Measurements from ENCODE around the gene PHACTR2. TPM values are rescaled to one million over a fixed set of nuclear protein-coding genes. Genes with fewer than 3 reads are reported as not detected.
"Not testable (repeated sequence)": the region's sequence is repeated elsewhere in the genome, so short reads cannot be mapped to it uniquely, and the experiment has no call there.

The PHACTR2 gene
- total RNA-seq (10 to 100 TPM; 15.0 to 42.2 (median 23.2) TPM), polyA plus RNA-seq (10 to 100 TPM; 10.0 to 18.8 TPM), total RNA-seq (28.9 reads per million, percentile 59 among the genes with 10 or more reads in this experiment)

DNA sequence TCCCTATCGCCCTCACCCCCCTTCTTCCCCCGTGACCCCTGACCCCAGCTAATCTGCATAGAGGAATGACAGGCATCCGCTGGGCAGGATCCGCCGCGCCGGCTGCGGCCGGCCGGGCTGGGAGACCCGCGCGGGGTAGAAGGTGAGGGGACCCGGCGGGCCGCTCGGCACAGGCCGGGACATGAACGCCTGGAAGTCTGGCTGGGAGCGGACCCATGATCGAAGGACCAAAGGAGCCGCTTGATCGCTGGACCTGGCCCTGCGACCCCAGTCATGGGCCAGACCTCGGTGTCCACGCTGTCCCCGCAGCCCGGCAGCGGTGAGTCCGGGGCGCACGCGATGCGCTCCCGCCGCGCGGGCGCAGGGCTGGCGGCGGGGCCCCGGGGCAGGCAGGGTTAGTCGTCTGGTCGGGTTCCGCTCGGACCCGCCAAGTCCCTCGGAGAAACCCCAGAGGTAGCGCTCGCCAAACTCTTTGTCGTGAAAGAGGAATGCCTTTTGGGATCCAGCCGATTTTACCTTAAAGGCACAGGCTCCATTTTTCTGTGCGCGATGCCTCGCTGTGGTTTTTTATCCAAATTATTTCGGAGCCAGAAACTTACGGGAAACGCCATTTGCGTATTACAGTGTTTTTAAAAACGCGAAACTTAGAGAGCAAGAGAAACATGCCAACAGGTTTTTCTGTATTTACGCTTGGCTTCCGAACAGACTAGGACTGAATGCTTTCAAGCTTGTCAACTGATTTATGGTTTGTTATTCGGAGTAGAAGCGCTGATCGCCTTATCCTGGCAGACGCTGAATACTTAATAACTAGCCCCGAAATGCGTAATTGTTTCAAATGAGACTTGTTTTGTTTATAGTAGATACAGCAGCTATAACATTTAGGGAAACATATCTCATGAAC, at the start of gene PHACTR2:
Gene PHACTR2, plus strand, starts transcription at position 75 of the 901 bp plus-strand sequence. Its CDS starts 199 bp downstream, at position 274.
- ATAC-seq: peak; percentile 89
- Mint-ChIP-seq H3K36me3 (peaks cover 3 to 18% (median 11%) of the 10 kb centered on the region in 5 donors), H3K9me3 (peaks cover 0 to 17% (median 4%) of the 10 kb centered on the region in 11 donors), H3K27ac (peak within 1 kb of the TSS; percentile 13 to 78 (median 55)), H3K27me3 (peaks cover 4 to 46% (median 14%) of the 10 kb centered on the region in 5 donors), H3K4me1 (peaks cover 8 to 34% (median 14%) of the 10 kb centered on the region in 7 donors), H3K4me3 (peak within 1 kb of the TSS; percentile 81 to 93 (median 86))
- DNase-seq: peak; percentile 22 to 64 (median 51)
- POLR2A ChIA-PET: interaction anchor here (0.6 kb wide), 1 partner anchor 954 kb away, joined by 3 read pairs; no protein-coding TSS in a partner anchor
- H3K4me1 ChIP-seq (ENCODE audit: control insufficient read depth in 2 of 2, insufficient read depth in 2 of 2, low read length in 2 of 2): peaks cover 0 to 8% of the 10 kb centered on the region in 2 donors
- CTCF ChIA-PET: no interaction called here
- intact Hi-C loops (cut with micrococcal nuclease): loop anchor here (1.0 kb wide), 2 partner anchors 11 to 165 kb away; partner anchors contain the start of gene LTV1 (in 2 of the 2)
- peak within 1 kb of the TSS; percentile 62 for H3K4me3 ChIP-seq (ENCODE audit: low read length)
- no peaks in the 10 kb centered on the region for H3K27me3 ChIP-seq (ENCODE audit: control insufficient read depth in 2 of 2, insufficient read depth in 2 of 2, low read length in 2 of 2)
- no peaks in the 10 kb centered on the region for H3K9me3 ChIP-seq (ENCODE audit: control insufficient read depth in 2 of 3, low read length in 3 of 3)
- H3K36me3 ChIP-seq (ENCODE audit: control insufficient read depth in 2 of 3, insufficient read depth in 3 of 3, low read length in 3 of 3): no peaks in the 10 kb centered on the region
- H3K27ac ChIP-seq (ENCODE audit: low read depth, low read length): peak within 1 kb of the TSS; percentile 58

DNA sequence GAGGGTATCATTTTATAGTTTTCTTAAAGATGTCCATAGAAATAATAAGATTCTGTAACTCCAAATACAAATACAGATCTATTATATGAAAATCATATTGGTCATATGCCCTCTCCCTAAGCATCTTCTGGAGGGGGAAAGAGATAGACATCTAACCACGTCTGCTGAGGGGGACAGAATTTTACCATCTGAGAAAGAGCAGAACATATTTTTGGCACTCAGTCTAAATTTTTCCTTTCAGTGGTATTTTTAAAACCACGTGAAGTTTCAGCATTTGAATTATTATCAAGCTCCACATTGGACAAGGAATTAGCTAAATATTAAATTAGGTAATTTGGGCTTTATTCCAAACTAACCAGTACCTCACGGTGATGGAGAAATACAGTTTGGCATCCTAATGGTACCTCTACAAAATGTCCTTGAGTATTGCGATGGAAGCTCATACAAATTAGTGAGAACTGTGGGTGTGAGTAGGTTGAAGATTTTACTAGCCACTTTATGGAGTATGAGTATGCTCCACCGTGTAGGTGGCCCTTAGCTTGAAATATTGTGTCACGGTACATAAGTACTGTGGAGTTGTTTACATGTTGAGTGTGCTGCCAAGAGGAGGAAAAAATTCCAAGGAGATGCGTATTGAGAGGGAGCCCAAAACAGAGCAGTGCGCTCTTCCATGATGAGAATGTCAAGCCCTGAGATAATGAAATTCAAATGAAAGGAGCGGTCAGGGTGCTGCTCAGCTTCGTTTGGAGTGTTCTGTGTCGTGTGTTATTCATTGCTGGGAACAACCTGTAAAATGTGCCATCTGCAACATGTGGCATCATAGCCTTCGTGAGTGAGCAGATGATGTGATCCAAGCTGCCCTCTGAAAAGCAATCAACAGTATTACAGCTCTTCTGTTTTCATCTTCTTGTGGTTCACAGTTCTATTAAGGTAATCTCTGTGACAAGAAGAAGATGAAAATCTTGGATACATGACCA, 48.4 kb upstream of the PHACTR2 start:
- Mint-ChIP-seq H3K27ac (no peak overlapping the region), H3K4me3 (no peak overlapping the region), H3K4me1 (peaks cover 8 to 27% (median 18%) of the 10 kb centered on the region in 7 donors), H3K9me3 (peaks cover 0 to 4% (median 0%) of the 10 kb centered on the region in 11 donors), H3K27me3 (no peaks in the 10 kb centered on the region), H3K36me3 (peaks cover 0 to 3% (median 0%) of the 10 kb centered on the region in 5 donors)
- intact Hi-C loops (cut with micrococcal nuclease): no loop called here
- H3K4me3 ChIP-seq (ENCODE audit: low read length): no peak overlapping the region
- ChIA-PET POLR2A (no interaction called here), CTCF (no interaction called here)
- no peaks in the 10 kb centered on the region for H3K36me3 ChIP-seq (ENCODE audit: control insufficient read depth in 2 of 3, insufficient read depth in 3 of 3, low read length in 3 of 3)
- H3K27me3 ChIP-seq (ENCODE audit: control insufficient read depth in 2 of 2, insufficient read depth in 2 of 2, low read length in 2 of 2): no peaks in the 10 kb centered on the region
- DNase-seq (no peak), ATAC-seq (no peak)
- peaks cover 0 to 5% of the 10 kb centered on the region in 2 donors for H3K4me1 ChIP-seq (ENCODE audit: control insufficient read depth in 2 of 2, insufficient read depth in 2 of 2, low read length in 2 of 2)
- H3K27ac ChIP-seq (ENCODE audit: low read depth, low read length): no peak overlapping the region
- H3K9me3 ChIP-seq (ENCODE audit: control insufficient read depth in 2 of 3, low read length in 3 of 3): no peaks in the 10 kb centered on the region

DNA sequence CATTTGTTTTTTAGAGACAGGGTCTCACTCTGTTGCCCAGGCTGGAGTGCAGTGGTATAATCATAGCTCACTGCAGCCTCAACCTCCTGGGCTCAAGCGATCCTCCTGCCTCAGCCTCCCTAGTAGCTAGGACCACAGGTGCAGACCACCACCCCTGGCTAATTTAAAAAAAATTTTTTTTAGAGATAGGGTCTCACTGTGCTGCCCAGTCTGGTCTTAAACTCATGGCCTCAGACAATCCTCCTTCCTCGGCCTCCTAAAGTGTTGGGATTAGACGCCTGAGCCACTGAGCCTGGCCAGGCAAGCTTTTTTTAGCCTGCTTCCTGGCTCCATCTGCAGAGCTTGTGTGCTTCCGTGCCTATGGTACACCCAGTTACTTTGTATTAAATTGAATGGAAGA, 46.6 kb upstream of the PHACTR2 start:
- H3K4me3 ChIP-seq (ENCODE audit: low read length); DNase-seq; POLR2A ChIA-PET; H3K9me3 ChIP-seq (ENCODE audit: control insufficient read depth in 2 of 3, low read length in 3 of 3); H3K36me3 Mint-ChIP-seq; H3K27me3 ChIP-seq (ENCODE audit: control insufficient read depth in 2 of 2, insufficient read depth in 2 of 2, low read length in 2 of 2); H3K27ac ChIP-seq (ENCODE audit: low read depth, low read length); H3K9me3 Mint-ChIP-seq; H3K4me3 Mint-ChIP-seq; intact Hi-C loops (cut with micrococcal nuclease); ATAC-seq; H3K27me3 Mint-ChIP-seq; H3K4me1 ChIP-seq (ENCODE audit: control insufficient read depth in 2 of 2, insufficient read depth in 2 of 2, low read length in 2 of 2); H3K36me3 ChIP-seq (ENCODE audit: control insufficient read depth in 2 of 3, insufficient read depth in 3 of 3, low read length in 3 of 3); H3K27ac Mint-ChIP-seq; CTCF ChIA-PET: not testable (repeated sequence)
- peaks cover 0 to 15% (median 5%) of the 10 kb centered on the region in 7 donors for H3K4me1 Mint-ChIP-seq

DNA sequence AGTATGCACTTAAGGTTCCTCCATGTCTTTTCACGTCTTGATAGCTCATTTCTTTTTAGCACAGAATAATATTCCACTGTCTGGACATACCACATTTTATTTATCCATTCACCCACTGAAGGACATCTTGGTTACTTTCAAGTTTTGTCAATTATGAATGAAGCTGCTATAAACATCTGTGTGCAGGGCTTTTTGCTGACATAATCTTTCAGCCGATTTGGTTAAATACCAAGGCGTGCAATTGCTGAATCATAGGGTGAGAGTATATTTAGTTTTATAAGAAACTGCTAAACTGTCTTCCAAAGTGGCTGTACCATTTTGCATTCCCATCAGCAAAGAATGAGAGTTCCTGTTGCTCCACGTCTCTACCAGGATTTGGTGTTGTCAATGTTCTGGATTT, 44.9 kb upstream of the PHACTR2 start:
- Mint-ChIP-seq H3K4me1 (peaks cover 0 to 11% (median 8%) of the 10 kb centered on the region in 7 donors), H3K27ac (no peak overlapping the region), H3K4me3 (no peak overlapping the region), H3K36me3 (no peaks in the 10 kb centered on the region), H3K9me3 (peaks cover 0 to 4% (median 0%) of the 10 kb centered on the region in 11 donors), H3K27me3 (no peaks in the 10 kb centered on the region)
- ATAC-seq (no peak), DNase-seq (no peak)
- ChIA-PET POLR2A (no interaction called here), CTCF (no interaction called here)
- Histone ChIP-seq H3K9me3 (ENCODE audit: control insufficient read depth in 2 of 3, low read length in 3 of 3) (no peaks in the 10 kb centered on the region), H3K4me1 (ENCODE audit: control insufficient read depth in 2 of 2, insufficient read depth in 2 of 2, low read length in 2 of 2) (peaks cover 0 to 9% of the 10 kb centered on the region in 2 donors), H3K36me3 (ENCODE audit: control insufficient read depth in 2 of 3, insufficient read depth in 3 of 3, low read length in 3 of 3) (no peaks in the 10 kb centered on the region), H3K27ac (ENCODE audit: low read depth, low read length) (no peak overlapping the region), H3K4me3 (ENCODE audit: low read length) (no peak overlapping the region), H3K27me3 (ENCODE audit: control insufficient read depth in 2 of 2, insufficient read depth in 2 of 2, low read length in 2 of 2) (no peaks in the 10 kb centered on the region)
- intact Hi-C loops (cut with micrococcal nuclease): no loop called here

DNA sequence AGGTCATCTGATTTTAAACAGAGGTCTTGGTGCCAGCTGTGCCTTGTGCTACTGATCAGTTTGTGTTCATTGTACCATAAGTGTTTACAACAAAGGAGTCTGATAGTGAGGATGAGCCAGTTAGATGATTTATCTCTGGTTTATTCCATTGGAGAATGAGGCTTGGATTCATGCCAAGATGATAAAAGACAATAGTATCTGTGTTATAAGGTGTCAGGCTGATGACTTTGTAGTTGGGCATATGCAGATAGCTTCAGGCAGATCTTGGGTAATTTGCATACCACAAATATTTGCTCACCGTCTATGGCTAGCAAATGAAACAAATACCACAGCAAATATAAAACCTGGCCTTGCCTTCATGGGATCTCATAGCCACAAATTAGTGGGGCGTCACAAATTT, 43.3 kb upstream of the PHACTR2 start:
- Histone ChIP-seq H3K9me3 (ENCODE audit: control insufficient read depth in 2 of 3, low read length in 3 of 3) (no peaks in the 10 kb centered on the region), H3K27ac (ENCODE audit: low read depth, low read length) (no peak overlapping the region), H3K4me3 (ENCODE audit: low read length) (no peak overlapping the region), H3K27me3 (ENCODE audit: control insufficient read depth in 2 of 2, insufficient read depth in 2 of 2, low read length in 2 of 2) (no peaks in the 10 kb centered on the region), H3K4me1 (ENCODE audit: control insufficient read depth in 2 of 2, insufficient read depth in 2 of 2, low read length in 2 of 2) (peaks cover 0 to 9% of the 10 kb centered on the region in 2 donors), H3K36me3 (ENCODE audit: control insufficient read depth in 2 of 3, insufficient read depth in 3 of 3, low read length in 3 of 3) (no peaks in the 10 kb centered on the region)
- DNase-seq (no peak), ATAC-seq (no peak)
- ChIA-PET POLR2A (no interaction called here), CTCF (no interaction called here)
- peaks cover 0 to 3% (median 0%) of the 10 kb centered on the region in 11 donors for H3K9me3 Mint-ChIP-seq
- no peak overlapping the region for H3K4me3 Mint-ChIP-seq
- intact Hi-C loops (cut with micrococcal nuclease): no loop called here
- H3K27ac Mint-ChIP-seq: no peak overlapping the region
- H3K27me3 Mint-ChIP-seq: no peaks in the 10 kb centered on the region
- peaks cover 0 to 9% (median 6%) of the 10 kb centered on the region in 7 donors for H3K4me1 Mint-ChIP-seq
- H3K36me3 Mint-ChIP-seq: no peaks in the 10 kb centered on the region

DNA sequence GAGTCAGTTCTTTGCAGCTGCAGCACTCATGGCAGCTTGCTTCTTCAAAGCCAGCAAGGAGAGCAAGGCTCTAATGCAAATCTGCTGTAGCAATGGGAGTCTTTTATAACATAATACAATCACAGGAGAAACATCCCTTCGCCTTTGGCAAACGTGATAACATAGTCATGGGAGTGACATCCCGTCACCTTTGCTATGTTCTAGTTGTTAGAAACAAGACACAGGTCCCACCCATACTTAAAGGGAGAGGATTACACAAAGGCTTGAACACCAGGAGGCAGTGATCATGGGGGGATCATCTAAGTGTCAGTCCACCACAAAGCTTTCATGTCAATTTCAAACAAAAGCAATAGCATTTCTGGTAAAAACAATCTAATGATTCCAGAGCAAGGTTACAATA, 40.1 kb upstream of the PHACTR2 start:
- peaks cover 0 to 9% of the 10 kb centered on the region in 2 donors for H3K4me1 ChIP-seq (ENCODE audit: control insufficient read depth in 2 of 2, insufficient read depth in 2 of 2, low read length in 2 of 2)
- ChIA-PET CTCF (interaction anchor here (0.6 kb wide), 1 partner anchor 87 kb away, joined by 3 read pairs; no protein-coding TSS in a partner anchor), POLR2A (no interaction called here)
- ATAC-seq: no peak
- no peak overlapping the region for H3K27ac Mint-ChIP-seq
- no peaks in the 10 kb centered on the region for H3K27me3 ChIP-seq (ENCODE audit: control insufficient read depth in 2 of 2, insufficient read depth in 2 of 2, low read length in 2 of 2)
- peaks cover 0 to 2% (median 0%) of the 10 kb centered on the region in 11 donors for H3K9me3 Mint-ChIP-seq
- no peaks in the 10 kb centered on the region for H3K27me3 Mint-ChIP-seq
- DNase-seq: no peak
- no peak overlapping the region for H3K4me3 Mint-ChIP-seq
- H3K4me1 Mint-ChIP-seq: peaks cover 0 to 6% (median 5%) of the 10 kb centered on the region in 7 donors
- no peak overlapping the region for H3K4me3 ChIP-seq (ENCODE audit: low read length)
- H3K36me3 ChIP-seq (ENCODE audit: control insufficient read depth in 2 of 3, insufficient read depth in 3 of 3, low read length in 3 of 3): no peaks in the 10 kb centered on the region
- peaks cover 0 to 4% (median 2%) of the 10 kb centered on the region in 5 donors for H3K36me3 Mint-ChIP-seq
- H3K27ac ChIP-seq (ENCODE audit: low read depth, low read length): no peak overlapping the region
- intact Hi-C loops (cut with micrococcal nuclease): no loop called here
- no peaks in the 10 kb centered on the region for H3K9me3 ChIP-seq (ENCODE audit: control insufficient read depth in 2 of 3, low read length in 3 of 3)

All from naive thymus-derived CD4-positive, alpha-beta T cell (primary cell).